Right lobe of liver (tissue), 6 donors: ENCODE results near the gene FAM174C. TPM values are rescaled to one million over a fixed set of nuclear protein-coding genes. Genes with fewer than 3 reads are reported as not detected.

Source experiments
- ATAC-seq, 4 donors: fragments of 200-7000 bp; cut with Tn5 transposase; one replicate each; pipeline ENCODE4 v1.9.1; 2020; ENCODE audit warnings: mild to moderate bottlenecking in 4 of 4, moderate library complexity in 4 of 4
- DNase-seq, 3 donors: peaks; one replicate each; pipeline ENCODE4 v3.0.0-alpha.2; 2020
- H3K27ac ChIP-seq, 3 donors: fragments of 200-600 bp; one replicate each; pipeline ENCODE4 v1.8.0; 2022
- H3K27me3 ChIP-seq, 2 donors: fragments of 200-600 bp; one replicate each; pipeline ENCODE4 v1.8.0; 2022
- H3K36me3 ChIP-seq, 4 donors: fragments of 200-600 bp; sonication (generic) in 1 of 4; one replicate each; pipeline versions ENCODE4 v1.5.1 to v1.8.0; 2017 to 2022; ENCODE audit warnings: control low read depth in 1 of 4
- H3K4me1 ChIP-seq, 4 donors: fragments of 200-600 bp; sonication (generic) in 1 of 4; one replicate each; pipeline versions ENCODE4 v1.5.1 to v1.8.0; 2017 to 2022; ENCODE audit warnings: control low read depth in 1 of 4
- H3K4me3 ChIP-seq, 3 donors: fragments of 200-600 bp; one replicate each; pipeline ENCODE4 v1.8.0; 2022
- H3K9me3 ChIP-seq, 4 donors: fragments of 200-600 bp; sonication (generic) in 1 of 4; one replicate each; pipeline versions ENCODE4 v1.5.1 to v1.8.0; 2017 to 2022; ENCODE audit warnings: control low read depth in 1 of 4
- POLR2A ChIP-seq: fragments of 450-650 bp; IDR thresholded peaks from one replicate; pipeline ENCODE4 v1.6.1; 2017; ENCODE audit warnings: antibody characterized with exemption, mild to moderate bottlenecking
- WGBS: methylation state at CpG from one replicate; pipeline ENCODE4 v1.1.6; 2018; ENCODE audit warnings: low coverage, low lambda C conversion rate; ENCODE audit not compliant: insufficient coverage; ENCODE audit errors: missing lambda C conversion rate; 5-methylcytosine and 5-hydroxymethylcytosine counted together
- intact Hi-C, 2 donors: fragments of 100-400 bp; cut with DNase I; formaldehyde crosslinking; loops; one replicate each; pipeline versions ENCODE4 v1.11.2 to v1.14.1; 2022
- total RNA-seq, 6 experiments: library from RNA; depleted of rRNA in 2 of 6; stranded (reverse); fragments of >200 nt in 2 of 6; fragmentation: NEBNext Ultra II Directional in 3 of 6; extraction: Animal tissue kit (Norgen Biotek cat#: 25700) in 3 of 6; gene quantifications; one replicate each; pipeline versions ENCODE4 v1.1.0 to v1.2.4, GENCODE V29; 2016 to 2023
- TF ChIP-seq, protein P1 (sequence below), 4 donors: fragments of 200-600 bp in 3 of 4; fragments of 450-650 bp in 1 of 4; IDR thresholded peaks; one replicate each; pipeline versions ENCODE4 v1.5.1 to v1.8.0; 2016 to 2022; ENCODE audit warnings: antibody characterized with exemption in 4 of 4, mild to moderate bottlenecking in 2 of 4
- donor health status: DM: no; HTN: yes; CAD: no.
- donor health status: DM: no; HTN: no; CAD: no.
- donor health status: DM: no; HTN: no; CAD: no.
- donor health status: DM: no; HTN: yes; CAD: no.
- donor health status: DM: no; HTN: yes; CAD: no.

The FAM174C gene
- total RNA-seq, 6 experiments from 2014 or later: 34.0 to 103 (median 43.8) TPM

- TF ChIP-seq POLR2A: no peak
- TF ChIP-seq, protein P1, sequence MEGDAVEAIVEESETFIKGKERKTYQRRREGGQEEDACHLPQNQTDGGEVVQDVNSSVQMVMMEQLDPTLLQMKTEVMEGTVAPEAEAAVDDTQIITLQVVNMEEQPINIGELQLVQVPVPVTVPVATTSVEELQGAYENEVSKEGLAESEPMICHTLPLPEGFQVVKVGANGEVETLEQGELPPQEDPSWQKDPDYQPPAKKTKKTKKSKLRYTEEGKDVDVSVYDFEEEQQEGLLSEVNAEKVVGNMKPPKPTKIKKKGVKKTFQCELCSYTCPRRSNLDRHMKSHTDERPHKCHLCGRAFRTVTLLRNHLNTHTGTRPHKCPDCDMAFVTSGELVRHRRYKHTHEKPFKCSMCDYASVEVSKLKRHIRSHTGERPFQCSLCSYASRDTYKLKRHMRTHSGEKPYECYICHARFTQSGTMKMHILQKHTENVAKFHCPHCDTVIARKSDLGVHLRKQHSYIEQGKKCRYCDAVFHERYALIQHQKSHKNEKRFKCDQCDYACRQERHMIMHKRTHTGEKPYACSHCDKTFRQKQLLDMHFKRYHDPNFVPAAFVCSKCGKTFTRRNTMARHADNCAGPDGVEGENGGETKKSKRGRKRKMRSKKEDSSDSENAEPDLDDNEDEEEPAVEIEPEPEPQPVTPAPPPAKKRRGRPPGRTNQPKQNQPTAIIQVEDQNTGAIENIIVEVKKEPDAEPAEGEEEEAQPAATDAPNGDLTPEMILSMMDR (IDR thresholded peaks at IDR 0.05): no peak
- Histone ChIP-seq H3K36me3 (no peaks in the 10 kb centered on the region), H3K4me3 (peak overlapping the region in 1 of 3 donors; percentile 5), H3K9me3 (no peaks in the 10 kb centered on the region), H3K27ac (peak overlapping the region; percentile 63 to 88 (median 70)), H3K4me1 (peaks cover 0 to 29% (median 11%) of the 10 kb centered on the region in 4 donors), H3K27me3 (no peaks in the 10 kb centered on the region)
- DNase-seq (peak in 2 of 3 donors; percentile 49 to 55), ATAC-seq (no peak)
- intact Hi-C loops: loop anchor here in 1 of 2 donors (10.0 kb wide), 2 partner anchors 110 to 220 kb away; no protein-coding TSS in a partner anchor
- no CpG with 5 or more reads among the region's 51 CpGs for WGBS
These were observed 9.8 kb downstream of the FAM174C start for GRCh38 chr19:1284979-1285736.

- intact Hi-C loops: loop anchor here in 1 of 2 donors (10.0 kb wide), 2 partner anchors 109 to 219 kb away; no protein-coding TSS in a partner anchor
- WGBS: 0% methylated on average over 11 of the region's 113 CpGs
- H3K4me3 ChIP-seq: peak within 1 kb of the TSS; percentile 23 to 46 (median 43)
- H3K27me3 ChIP-seq: no peaks in the 10 kb centered on the region
- peak within 1 kb of the TSS; percentile 63 to 88 (median 70) for H3K27ac ChIP-seq
- TF ChIP-seq, protein P1 (IDR thresholded peaks at IDR 0.05): peak in 1 of 4 donors; percentile 30
- no peak for TF ChIP-seq POLR2A
- peaks cover 0 to 29% (median 11%) of the 10 kb centered on the region in 4 donors for H3K4me1 ChIP-seq
- ATAC-seq (peak in 1 of 4 donors; percentile 1), DNase-seq (no peak)
- no peaks in the 10 kb centered on the region for H3K9me3 ChIP-seq
- no peaks in the 10 kb centered on the region for H3K36me3 ChIP-seq
These were observed 10.5 kb downstream of the FAM174C start, which contains the start of gene EFNA2 for GRCh38 chr19:1285737-1286360. Gene EFNA2, plus strand, starts transcription at chr19:1285873. Its CDS starts 296 bp downstream, at chr19:1286169.

DNA sequence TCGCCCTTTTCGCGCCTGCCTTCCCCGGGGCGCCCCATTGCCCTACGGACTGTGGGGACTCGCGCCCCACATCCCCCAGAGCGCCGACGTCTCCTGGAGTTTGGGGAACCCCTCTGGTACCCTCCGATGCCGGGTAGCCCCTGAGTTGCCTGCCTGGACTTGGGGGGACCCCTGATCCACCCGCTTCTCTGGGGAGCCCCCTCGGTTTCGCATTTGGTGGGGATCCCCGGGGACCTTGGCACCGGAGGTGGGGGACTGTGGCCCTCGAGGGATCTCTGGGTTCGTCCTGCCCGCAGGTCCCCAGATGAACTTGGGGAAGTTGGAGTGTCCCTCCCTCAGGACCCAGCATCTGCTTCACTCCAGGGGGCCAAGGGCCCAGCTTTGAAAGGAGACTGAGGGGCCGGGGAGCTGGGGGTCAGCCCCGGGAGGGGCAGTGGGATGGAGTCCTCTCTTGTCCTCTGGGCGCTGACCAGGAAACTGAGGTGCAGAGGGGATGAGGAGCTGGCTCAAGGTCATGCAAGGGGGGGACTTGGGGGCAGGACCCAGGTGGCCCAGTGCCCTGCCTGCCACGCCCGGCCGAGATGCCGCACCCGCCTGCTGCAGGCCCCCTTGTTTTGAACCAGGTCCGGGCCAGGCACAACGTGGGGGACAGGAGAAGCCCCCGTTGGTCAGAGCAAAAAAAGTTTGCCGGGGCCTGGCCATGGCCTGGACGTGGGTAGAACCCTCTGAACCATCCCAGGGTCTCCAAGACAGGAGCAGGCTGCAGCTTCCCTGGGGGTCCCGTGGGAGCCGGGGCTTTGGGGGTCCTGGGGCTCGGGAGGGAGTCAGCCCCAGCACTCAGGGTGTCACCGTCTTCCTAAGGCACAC, 11.4 kb downstream of the FAM174C start:
- H3K4me3 ChIP-seq: peak overlapping the region; percentile 23 to 46 (median 43)
- peaks cover 0 to 37% (median 14%) of the 10 kb centered on the region in 4 donors for H3K4me1 ChIP-seq
- ATAC-seq: no peak
- no peaks in the 10 kb centered on the region for H3K9me3 ChIP-seq
- no peak overlapping the region for H3K27ac ChIP-seq
- H3K36me3 ChIP-seq: no peaks in the 10 kb centered on the region
- no peak for TF ChIP-seq POLR2A
- TF ChIP-seq, protein P1 (IDR thresholded peaks at IDR 0.05): no peak
- WGBS: 46% methylated on average over 8 of the region's 38 CpGs
- H3K27me3 ChIP-seq: no peaks in the 10 kb centered on the region
- intact Hi-C loops: loop anchor here in 1 of 2 donors (10.0 kb wide), 2 partner anchors 108 to 218 kb away; no protein-coding TSS in a partner anchor
- DNase-seq: no peak
